Suprapubic skin (tissue), 3 donors: ENCODE results near the gene PLA2R1.

Source experiments
- EP300 ChIP-seq: sonication (generic); formaldehyde crosslinking; IDR thresholded peaks from one replicate; pipeline ENCODE4 v1.6.1; 2017; ENCODE audit warnings: antibody characterized with exemption
- POLR2A ChIP-seq, 2 donors: fragments of 450-650 bp; IDR thresholded peaks; one replicate each; pipeline ENCODE4 v1.6.1; 2017; ENCODE audit warnings: antibody characterized with exemption in 2 of 2, mild to moderate bottlenecking in 2 of 2, moderate library complexity in 2 of 2
- TF ChIP-seq, protein P1 (sequence below), 2 donors: fragments of 200-600 bp in 1 of 2; fragments of 450-650 bp in 1 of 2; sonication (generic) in 1 of 2; IDR thresholded peaks; one replicate each; pipeline ENCODE4 v1.5.1; 2016 to 2019; ENCODE audit warnings: antibody characterized with exemption in 2 of 2, mild to moderate bottlenecking in 1 of 2, moderate library complexity in 1 of 2

DNA sequence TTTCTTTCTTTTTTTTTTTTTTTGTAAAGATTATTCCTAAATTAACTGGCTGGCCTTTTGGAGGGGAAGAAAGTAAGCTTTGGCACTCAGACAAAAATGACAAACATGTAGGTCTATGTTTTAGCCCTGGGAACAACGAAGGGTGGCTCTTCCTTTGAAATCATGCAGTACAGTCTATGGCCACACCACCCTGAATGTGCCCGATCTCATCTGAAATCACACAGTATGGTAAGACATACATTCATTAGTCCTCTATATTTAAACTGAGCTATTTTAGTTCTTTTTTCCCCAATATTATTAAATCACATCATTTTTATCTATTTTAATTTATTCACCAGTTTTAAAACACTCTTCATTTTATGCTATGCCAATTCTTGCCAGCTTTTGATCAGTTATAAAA, 48.2 kb downstream of the PLA2R1 start:
- TF ChIP-seq, protein P1, sequence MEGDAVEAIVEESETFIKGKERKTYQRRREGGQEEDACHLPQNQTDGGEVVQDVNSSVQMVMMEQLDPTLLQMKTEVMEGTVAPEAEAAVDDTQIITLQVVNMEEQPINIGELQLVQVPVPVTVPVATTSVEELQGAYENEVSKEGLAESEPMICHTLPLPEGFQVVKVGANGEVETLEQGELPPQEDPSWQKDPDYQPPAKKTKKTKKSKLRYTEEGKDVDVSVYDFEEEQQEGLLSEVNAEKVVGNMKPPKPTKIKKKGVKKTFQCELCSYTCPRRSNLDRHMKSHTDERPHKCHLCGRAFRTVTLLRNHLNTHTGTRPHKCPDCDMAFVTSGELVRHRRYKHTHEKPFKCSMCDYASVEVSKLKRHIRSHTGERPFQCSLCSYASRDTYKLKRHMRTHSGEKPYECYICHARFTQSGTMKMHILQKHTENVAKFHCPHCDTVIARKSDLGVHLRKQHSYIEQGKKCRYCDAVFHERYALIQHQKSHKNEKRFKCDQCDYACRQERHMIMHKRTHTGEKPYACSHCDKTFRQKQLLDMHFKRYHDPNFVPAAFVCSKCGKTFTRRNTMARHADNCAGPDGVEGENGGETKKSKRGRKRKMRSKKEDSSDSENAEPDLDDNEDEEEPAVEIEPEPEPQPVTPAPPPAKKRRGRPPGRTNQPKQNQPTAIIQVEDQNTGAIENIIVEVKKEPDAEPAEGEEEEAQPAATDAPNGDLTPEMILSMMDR (IDR thresholded peaks at IDR 0.05): no peak
- TF ChIP-seq EP300 (no peak), POLR2A (IDR thresholded peaks at IDR 0.05) (no peak)
